Right forelimb (tissue), 1 donor: ENCODE results near the gene DEGS2.

ENCODE experiments used
- DNase-seq: peaks from one replicate; pipeline ENCODE4 v3.0.0-alpha.2; 2018

Gene DEGS2

GRCh38 chr14:100147691-100148464, 11.6 kb downstream of the DEGS2 start:
- no peak for DNase-seq

- no peak for DNase-seq
Measured at GRCh38 chr14:100147181-100147631, 12.2 kb downstream of the DEGS2 start.

DNA sequence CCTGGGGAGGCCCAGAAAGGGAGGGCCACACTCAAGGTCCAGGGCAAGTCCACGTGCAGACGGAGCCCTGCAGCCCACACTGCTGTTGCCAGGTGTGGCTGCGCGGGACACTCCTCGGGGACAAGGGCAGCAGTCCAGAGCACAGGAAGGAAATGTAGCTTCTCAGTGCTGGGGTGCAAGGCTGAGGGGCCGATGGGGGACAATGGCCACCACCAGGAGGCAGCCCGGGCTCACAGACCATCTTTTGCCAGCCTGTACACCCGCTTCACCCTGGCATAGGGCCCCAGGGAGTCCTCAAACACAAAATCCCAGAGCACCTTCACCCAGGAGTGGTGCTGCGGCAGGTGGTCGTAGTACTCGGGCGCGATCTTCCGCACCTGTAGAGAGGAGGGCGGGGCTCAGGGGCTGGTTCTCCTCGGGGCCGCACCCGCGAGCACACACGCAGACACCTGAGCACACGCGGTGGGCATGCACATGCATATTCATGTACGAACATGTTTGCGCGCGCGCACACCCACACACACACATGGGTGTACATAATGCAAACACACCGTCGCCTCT, 12.8 kb downstream of the DEGS2 start:
- no peak for DNase-seq

GRCh38 chr14:100145682-100146464, 13.6 kb downstream of the DEGS2 start:
- no peak for DNase-seq

GRCh38 chr14:100144996-100145646, 14.3 kb downstream of the DEGS2 start:
- no peak for DNase-seq

DNA sequence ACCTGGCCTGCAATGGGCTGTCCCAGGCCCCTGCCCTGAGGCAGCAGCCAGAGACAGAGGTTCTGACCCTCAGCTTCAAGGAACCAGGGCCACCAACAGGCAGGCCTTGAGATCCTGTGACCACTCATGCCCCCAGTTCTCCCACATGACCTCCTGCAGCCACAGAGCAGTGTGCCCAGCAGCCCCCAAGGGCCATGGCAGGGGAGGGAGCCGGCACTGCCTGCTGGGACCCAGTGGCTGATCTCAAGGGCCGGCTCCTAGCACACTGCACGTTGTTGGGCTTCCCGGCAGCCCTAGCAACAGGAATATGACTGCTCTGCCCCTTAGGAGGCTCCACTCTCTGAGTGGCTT, 14.8 kb downstream of the DEGS2 start:
- DNase-seq: no peak

DNA sequence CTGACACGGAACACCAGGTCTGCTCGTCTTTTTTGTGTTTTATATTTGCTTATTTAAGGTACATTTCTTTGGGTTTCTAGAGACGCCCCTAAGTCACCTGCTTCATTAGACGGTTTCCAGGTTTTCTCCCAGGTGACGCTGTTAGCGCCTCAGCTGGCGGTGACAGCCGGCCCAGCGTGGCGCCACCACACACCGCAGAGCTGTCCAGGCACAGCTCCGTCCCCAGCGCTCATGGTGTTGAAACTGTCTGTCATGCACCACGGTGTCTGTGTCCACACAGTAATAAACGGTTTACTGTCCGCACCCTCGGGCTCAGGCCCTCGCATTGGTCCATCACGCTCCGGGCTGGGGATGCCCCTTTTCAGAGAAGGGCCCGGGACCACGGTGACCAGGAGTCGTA, 15.5 kb downstream of the DEGS2 start:
- no peak for DNase-seq

GRCh38 chr14:100143523-100143922, 15.9 kb downstream of the DEGS2 start:
- DNase-seq: no peak

- DNase-seq: no peak
Measured at GRCh38 chr14:100142073-100143040, 17.1 kb downstream of the DEGS2 start.

GRCh38 chr14:100141098-100141497, 18.3 kb downstream of the DEGS2 start:
- DNase-seq: no peak

DNA sequence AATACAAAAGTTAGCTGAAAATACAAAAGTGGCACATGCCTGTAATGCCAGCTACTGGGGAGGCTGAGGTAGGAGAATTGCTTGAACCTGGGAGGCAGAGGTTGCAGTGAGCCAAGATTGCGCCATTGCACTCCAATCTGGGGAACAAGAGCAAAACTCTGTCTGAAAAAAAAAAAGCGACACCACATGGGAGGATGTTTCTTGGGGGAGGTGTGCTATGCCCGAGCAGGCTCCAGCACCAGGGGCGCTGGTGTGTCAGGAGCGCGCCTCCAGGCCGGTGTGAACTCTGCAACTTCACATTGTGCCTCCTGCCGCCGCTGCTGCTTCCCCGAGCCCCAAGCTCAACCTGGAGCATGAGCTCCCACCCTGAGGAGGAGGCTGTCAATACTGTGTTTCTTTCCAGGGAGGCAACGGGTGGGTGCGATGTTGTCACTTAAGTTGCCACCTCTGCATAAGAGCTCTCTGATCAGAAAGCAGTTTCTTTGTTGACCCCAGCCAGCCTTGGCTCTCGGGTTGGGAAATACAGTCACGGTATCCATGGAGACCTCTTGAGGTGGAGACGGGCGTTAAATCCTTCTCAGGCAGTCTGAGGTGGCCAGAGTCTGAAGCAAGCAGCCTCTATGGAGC, 18.9 kb downstream of the DEGS2 start:
- no peak for DNase-seq

GRCh38 chr14:100138955-100139354, 20.5 kb downstream of the DEGS2 start:
- no peak for DNase-seq

DNA sequence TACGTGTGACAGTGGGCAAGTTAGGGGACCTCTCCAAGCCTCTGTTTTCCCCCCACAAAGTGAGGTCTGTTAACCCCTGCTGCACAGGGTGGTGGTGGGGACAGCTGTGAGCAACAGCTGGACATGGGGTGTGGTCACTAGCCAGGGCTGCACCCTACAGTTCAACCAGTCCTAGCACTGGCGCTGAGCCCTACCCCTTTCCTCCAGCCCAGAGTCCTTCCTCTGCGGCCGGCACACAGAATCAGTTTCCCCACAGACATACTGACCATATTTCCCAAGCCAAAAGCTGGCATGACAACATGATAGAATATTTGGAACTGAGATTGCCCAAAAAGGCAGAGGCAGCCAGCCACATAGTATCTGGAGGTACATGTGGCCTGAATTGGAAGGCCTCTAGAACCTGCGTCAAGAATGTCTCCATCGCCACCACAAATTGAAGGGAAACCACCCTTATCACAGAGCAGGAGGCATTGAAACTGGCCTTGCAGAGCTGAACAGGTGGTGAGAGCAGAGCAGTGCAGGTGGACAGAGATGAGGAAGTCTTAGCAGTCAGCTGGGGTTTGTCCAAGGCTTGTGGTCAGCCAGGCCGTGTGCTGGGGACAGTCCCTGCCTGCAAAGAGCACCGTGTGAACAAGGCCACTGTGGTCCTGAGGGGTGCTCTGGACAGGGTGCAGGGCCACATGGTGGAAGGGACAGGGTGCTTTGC, 21.2 kb downstream of the DEGS2 start:
- DNase-seq: no peak

DNA sequence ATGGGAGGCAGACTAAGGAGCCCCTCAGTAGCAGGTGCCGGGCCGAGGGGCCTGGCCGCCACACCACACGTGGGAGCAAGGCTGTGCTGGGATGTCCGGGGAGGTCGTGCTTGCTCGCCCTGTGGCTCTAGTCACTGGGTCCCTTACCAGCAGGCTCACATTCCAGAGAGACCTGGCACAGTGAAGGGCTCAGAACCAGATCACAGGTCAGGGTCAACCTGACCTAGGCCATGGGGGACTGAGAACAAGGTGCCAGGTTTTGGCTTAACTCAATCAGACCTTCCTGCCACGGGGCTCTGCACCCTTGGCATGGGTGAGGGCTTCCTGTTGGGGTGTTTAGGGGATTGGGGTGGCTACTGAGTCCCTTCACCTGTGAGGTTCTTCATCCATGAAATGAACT, 22.3 kb downstream of the DEGS2 start:
- DNase-seq: no peak

GRCh38 chr14:100135784-100136183, 23.7 kb downstream of the DEGS2 start:
- no peak for DNase-seq

- no peak for DNase-seq
Measured at GRCh38 chr14:100135073-100135472, 24.4 kb downstream of the DEGS2 start.

DNA sequence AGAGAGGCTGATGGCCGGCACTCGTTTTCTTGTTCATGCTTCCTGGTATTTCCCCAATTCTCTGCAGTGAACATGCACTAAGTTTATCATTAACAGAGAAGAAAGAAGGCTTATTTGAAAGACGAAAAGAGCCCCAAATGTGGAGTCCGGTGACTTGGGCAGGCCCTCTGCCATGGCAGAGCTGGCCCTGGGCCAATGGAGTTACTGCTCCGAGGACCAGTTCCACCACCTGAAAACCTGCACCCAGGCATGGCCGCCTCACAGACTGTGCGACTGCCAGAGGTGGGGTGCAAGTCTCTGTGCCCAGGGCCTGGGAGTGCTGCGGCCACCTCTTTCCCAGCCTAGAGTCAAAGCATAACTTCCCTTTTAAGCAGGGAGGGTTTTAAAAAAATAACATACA, 24.9 kb downstream of the DEGS2 start:
- DNase-seq: no peak

DNA sequence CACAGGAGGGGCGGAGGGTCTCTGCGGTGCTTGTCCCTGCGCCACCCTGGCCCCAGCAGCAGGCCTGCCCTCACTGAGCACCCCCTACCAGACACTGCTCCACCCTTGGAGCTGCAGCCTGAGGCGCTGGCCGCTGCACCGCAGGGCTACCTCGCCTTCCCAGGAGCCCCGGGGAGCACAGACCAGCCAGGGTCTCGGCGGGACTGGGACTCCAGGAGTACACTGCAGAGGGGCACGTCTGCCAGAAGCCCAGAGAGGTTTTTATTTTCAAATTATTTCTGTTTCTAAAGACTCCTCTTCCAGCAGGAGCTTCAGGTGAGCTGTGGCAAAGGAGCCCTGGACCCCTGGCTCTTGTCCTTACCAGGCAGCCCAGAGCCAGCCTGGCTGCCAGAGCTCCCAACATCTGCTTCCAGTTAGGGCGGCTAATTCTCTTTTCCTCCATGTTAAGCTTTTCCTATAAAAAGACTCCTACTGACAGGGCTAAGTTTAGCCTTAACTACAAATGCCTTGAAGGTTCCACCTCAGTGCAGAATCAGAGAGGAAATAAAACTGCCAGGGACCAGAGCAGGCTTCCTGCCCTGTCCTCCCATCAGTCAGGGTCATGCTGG, 26.4 kb downstream of the DEGS2 start:
- DNase-seq: no peak

GRCh38 chr14:100132161-100132902, 27.1 kb downstream of the DEGS2 start:
- no peak for DNase-seq

- no peak for DNase-seq
Measured at GRCh38 chr14:100131181-100131580, 28.3 kb downstream of the DEGS2 start.
